Subcutaneous abdominal adipose tissue (tissue), 5 donors: ENCODE data around the gene CAPN5.

ENCODE experiments used
- H3K27ac ChIP-seq: one replicate; pipeline ENCODE4 v1.7.0; 2013; ENCODE audit warnings: low read depth, mild to moderate bottlenecking, inconsistent platforms, low read length, moderate library complexity
- H3K27me3 ChIP-seq, 5 donors: one replicate each; pipeline ENCODE4 v1.7.0; 2013; ENCODE audit warnings: low read length in 5 of 5, inconsistent platforms in 1 of 5; ENCODE audit not compliant: control insufficient read depth in 5 of 5, insufficient read depth in 4 of 5
- H3K36me3 ChIP-seq, 5 donors: one replicate each; pipeline ENCODE4 v1.7.0; 2013; ENCODE audit warnings: low read length in 5 of 5; ENCODE audit not compliant: control insufficient read depth in 5 of 5, insufficient read depth in 5 of 5
- H3K4me1 ChIP-seq, 5 donors: one replicate each; pipeline ENCODE4 v1.7.0; 2013; ENCODE audit warnings: low read length in 5 of 5, mild to moderate bottlenecking in 3 of 5, moderate library complexity in 1 of 5; ENCODE audit not compliant: control insufficient read depth in 5 of 5, insufficient read depth in 5 of 5
- H3K4me3 ChIP-seq, 5 donors: one replicate each; pipeline ENCODE4 v1.7.0; 2013; ENCODE audit warnings: low read length in 5 of 5, low read depth in 1 of 5
- H3K9ac ChIP-seq, 5 donors: one replicate each; pipeline ENCODE4 v1.7.0; 2013; ENCODE audit warnings: low read length in 5 of 5, mild to moderate bottlenecking in 4 of 5, moderate library complexity in 3 of 5
- H3K9me3 ChIP-seq, 5 donors: one replicate each; pipeline ENCODE4 v1.7.0; 2013; ENCODE audit warnings: low read length in 5 of 5; ENCODE audit not compliant: control insufficient read depth in 5 of 5
- donor health status: healthy.
- donor health status: healthy.
- donor health status: healthy.
- donor health status: healthy.
- donor health status: healthy.

The CAPN5 gene

GRCh38 chr11:77126861-77127234 lies 60.1 kb downstream of the CAPN5 start:
- Histone ChIP-seq H3K9me3 (no peaks in the 10 kb centered on the region), H3K4me3 (peak overlapping the region in 4 of 5 donors; percentile 56 to 65 (median 58)), H3K9ac (peak overlapping the region in 1 of 5 donors; percentile 60), H3K27me3 (peaks cover 0 to 7% (median 3%) of the 10 kb centered on the region in 5 donors), H3K27ac (no peak overlapping the region), H3K4me1 (peaks cover 11 to 51% (median 44%) of the 10 kb centered on the region in 5 donors), H3K36me3 (peaks cover 0 to 18% (median 3%) of the 10 kb centered on the region in 5 donors)

GRCh38 chr11:77127235-77127911 lies 60.6 kb downstream of the CAPN5 start:
- H3K27me3 ChIP-seq: peaks cover 0 to 7% (median 3%) of the 10 kb centered on the region in 5 donors
- no peak overlapping the region for H3K27ac ChIP-seq
- H3K4me1 ChIP-seq: peaks cover 11 to 55% (median 46%) of the 10 kb centered on the region in 5 donors
- no peaks in the 10 kb centered on the region for H3K9me3 ChIP-seq
- H3K36me3 ChIP-seq: peaks cover 0 to 15% (median 3%) of the 10 kb centered on the region in 5 donors
- peak overlapping the region in 1 of 5 donors; percentile 60 for H3K9ac ChIP-seq
- peak overlapping the region; percentile 56 to 68 (median 60) for H3K4me3 ChIP-seq

- peaks cover 0 to 7% (median 3%) of the 10 kb centered on the region in 5 donors for H3K27me3 ChIP-seq
- H3K9me3 ChIP-seq: no peaks in the 10 kb centered on the region
- H3K36me3 ChIP-seq: peaks cover 0 to 8% (median 3%) of the 10 kb centered on the region in 5 donors
- H3K9ac ChIP-seq: peak within 1 kb of the TSS in 1 of 5 donors; percentile 60
- no peak within 1 kb of the TSS for H3K27ac ChIP-seq
- peak within 1 kb of the TSS; percentile 56 to 68 (median 60) for H3K4me3 ChIP-seq
- H3K4me1 ChIP-seq: peaks cover 11 to 55% (median 46%) of the 10 kb centered on the region in 5 donors
Measured at GRCh38 chr11:77127920-77128691, 61.3 kb downstream of the CAPN5 start, which contains the start of gene MYO7A. Gene MYO7A, plus strand, starts transcription at chr11:77128246. Its CDS starts 2,389 bp downstream, at chr11:77130635.

- Histone ChIP-seq H3K4me3 (no peak overlapping the region), H3K4me1 (peaks cover 11 to 55% (median 46%) of the 10 kb centered on the region in 5 donors)
Measured at GRCh38 chr11:77129069-77129841, 62.5 kb downstream of the CAPN5 start.

GRCh38 chr11:77129842-77130756 lies 63.3 kb downstream of the CAPN5 start:
- no peak overlapping the region for H3K9ac ChIP-seq
- peaks cover 11 to 55% (median 42%) of the 10 kb centered on the region in 5 donors for H3K4me1 ChIP-seq
- no peak overlapping the region for H3K27ac ChIP-seq
- no peaks in the 10 kb centered on the region for H3K9me3 ChIP-seq
- no peaks in the 10 kb centered on the region for H3K36me3 ChIP-seq
- no peak overlapping the region for H3K4me3 ChIP-seq
- peaks cover 0 to 7% (median 3%) of the 10 kb centered on the region in 5 donors for H3K27me3 ChIP-seq

More at GRCh38 chr11:77129069-77129841, 62.5 kb downstream of the CAPN5 start:
- Histone ChIP-seq H3K27ac (no peak overlapping the region), H3K27me3 (peaks cover 0 to 7% (median 3%) of the 10 kb centered on the region in 5 donors), H3K9ac (no peak overlapping the region), H3K9me3 (no peaks in the 10 kb centered on the region), H3K36me3 (no peaks in the 10 kb centered on the region)

GRCh38 chr11:77130763-77131513 lies 64.2 kb downstream of the CAPN5 start:
- H3K27ac ChIP-seq: no peak overlapping the region
- peaks cover 0 to 7% (median 3%) of the 10 kb centered on the region in 5 donors for H3K27me3 ChIP-seq
- no peaks in the 10 kb centered on the region for H3K9me3 ChIP-seq
- no peak overlapping the region for H3K4me3 ChIP-seq
- H3K9ac ChIP-seq: peak overlapping the region in 1 of 5 donors; percentile 29
- peaks cover 11 to 55% (median 40%) of the 10 kb centered on the region in 5 donors for H3K4me1 ChIP-seq
- no peaks in the 10 kb centered on the region for H3K36me3 ChIP-seq

GRCh38 chr11:77131560-77131959 lies 64.8 kb downstream of the CAPN5 start:
- Histone ChIP-seq H3K27ac (no peak overlapping the region), H3K4me1 (peaks cover 11 to 55% (median 40%) of the 10 kb centered on the region in 5 donors), H3K4me3 (no peak overlapping the region), H3K9me3 (no peaks in the 10 kb centered on the region), H3K9ac (peak overlapping the region in 1 of 5 donors; percentile 29), H3K36me3 (no peaks in the 10 kb centered on the region), H3K27me3 (peaks cover 0 to 5% (median 3%) of the 10 kb centered on the region in 5 donors)

- Histone ChIP-seq H3K4me3 (no peak overlapping the region), H3K27me3 (peaks cover 4 to 9% (median 5%) of the 10 kb centered on the region in 5 donors), H3K4me1 (peaks cover 13 to 43% (median 28%) of the 10 kb centered on the region in 5 donors), H3K9me3 (no peaks in the 10 kb centered on the region), H3K9ac (no peak overlapping the region), H3K27ac (no peak overlapping the region), H3K36me3 (no peaks in the 10 kb centered on the region)
Measured at GRCh38 chr11:77135069-77135468, 68.3 kb downstream of the CAPN5 start.
